Measurements from ENCODE around the gene ABI3BP. TPM values are rescaled to one million over a fixed set of nuclear protein-coding genes. Genes with fewer than 3 reads are reported as not detected.

Gene ABI3BP
- total RNA-seq, 1 donor from 2014 or later: 91.1 TPM

DNA sequence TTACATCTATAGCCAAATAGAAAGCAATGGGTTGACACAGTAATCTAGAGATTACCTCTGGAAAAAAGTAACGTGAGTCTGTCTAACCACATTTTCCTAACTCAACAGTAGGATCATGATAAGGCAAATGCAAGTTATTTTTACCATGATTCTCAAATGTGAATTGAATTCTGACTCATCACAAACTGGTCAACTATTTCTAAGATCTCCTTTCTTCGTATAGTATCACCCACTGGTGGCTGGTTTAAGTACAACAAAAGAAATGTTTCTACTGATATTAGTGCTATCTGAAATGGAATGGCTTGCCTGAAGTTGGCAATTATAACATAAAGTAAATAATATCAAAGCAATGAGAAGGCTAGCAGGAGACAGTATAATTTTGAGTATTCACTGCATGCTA lies 102.2 kb downstream of the ABI3BP start:
- H3K4me1 ChIP-seq: no peaks in the 10 kb centered on the region
- H3K27ac ChIP-seq: no peak overlapping the region
- no peaks in the 10 kb centered on the region for H3K9me3 ChIP-seq
- no peak for DNase-seq (ENCODE audit: extremely low spot score in 2 of 2)
- no peaks in the 10 kb centered on the region for H3K36me3 ChIP-seq
- TF ChIP-seq, protein P1, sequence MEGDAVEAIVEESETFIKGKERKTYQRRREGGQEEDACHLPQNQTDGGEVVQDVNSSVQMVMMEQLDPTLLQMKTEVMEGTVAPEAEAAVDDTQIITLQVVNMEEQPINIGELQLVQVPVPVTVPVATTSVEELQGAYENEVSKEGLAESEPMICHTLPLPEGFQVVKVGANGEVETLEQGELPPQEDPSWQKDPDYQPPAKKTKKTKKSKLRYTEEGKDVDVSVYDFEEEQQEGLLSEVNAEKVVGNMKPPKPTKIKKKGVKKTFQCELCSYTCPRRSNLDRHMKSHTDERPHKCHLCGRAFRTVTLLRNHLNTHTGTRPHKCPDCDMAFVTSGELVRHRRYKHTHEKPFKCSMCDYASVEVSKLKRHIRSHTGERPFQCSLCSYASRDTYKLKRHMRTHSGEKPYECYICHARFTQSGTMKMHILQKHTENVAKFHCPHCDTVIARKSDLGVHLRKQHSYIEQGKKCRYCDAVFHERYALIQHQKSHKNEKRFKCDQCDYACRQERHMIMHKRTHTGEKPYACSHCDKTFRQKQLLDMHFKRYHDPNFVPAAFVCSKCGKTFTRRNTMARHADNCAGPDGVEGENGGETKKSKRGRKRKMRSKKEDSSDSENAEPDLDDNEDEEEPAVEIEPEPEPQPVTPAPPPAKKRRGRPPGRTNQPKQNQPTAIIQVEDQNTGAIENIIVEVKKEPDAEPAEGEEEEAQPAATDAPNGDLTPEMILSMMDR (IDR thresholded peaks at IDR 0.05): no peak
- TF ChIP-seq POLR2AphosphoS5 (IDR thresholded peaks at IDR 0.05; ENCODE audit: insufficient read depth in 1 of 2, low read depth in 1 of 2) (no peak), POLR2A (IDR thresholded peaks at IDR 0.05) (no peak)
- intact Hi-C loops (cut with DNase I): no loop called here
- H3K27me3 ChIP-seq: no peaks in the 10 kb centered on the region
- H3K4me3 ChIP-seq: no peak overlapping the region

DNA sequence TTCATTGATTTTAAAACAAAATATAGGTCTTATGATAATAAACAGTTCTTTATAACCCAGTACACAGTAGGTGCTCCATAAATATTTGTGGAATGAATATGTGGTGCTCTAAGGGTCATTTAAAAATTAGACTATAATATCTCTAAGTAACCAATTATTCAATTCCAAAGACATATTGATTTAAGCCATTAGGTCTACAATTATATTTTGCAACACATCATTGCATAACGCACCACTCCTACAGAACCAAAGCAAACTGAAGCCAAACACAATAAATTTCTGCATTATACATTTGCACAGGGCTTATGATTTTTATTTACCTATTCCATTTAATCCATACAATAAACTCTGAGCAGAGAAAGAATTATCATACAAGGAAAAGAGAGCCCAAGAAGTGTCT lies 104.3 kb downstream of the ABI3BP start:
- Histone ChIP-seq H3K9me3 (no peaks in the 10 kb centered on the region), H3K4me1 (no peaks in the 10 kb centered on the region), H3K27me3 (no peaks in the 10 kb centered on the region), H3K36me3 (no peaks in the 10 kb centered on the region), H3K27ac (no peak overlapping the region), H3K4me3 (no peak overlapping the region)
- DNase-seq (ENCODE audit: extremely low spot score in 2 of 2): no peak
- TF ChIP-seq, protein P1 (IDR thresholded peaks at IDR 0.05): no peak
- TF ChIP-seq POLR2AphosphoS5 (IDR thresholded peaks at IDR 0.05; ENCODE audit: insufficient read depth in 1 of 2, low read depth in 1 of 2) (no peak), POLR2A (IDR thresholded peaks at IDR 0.05) (no peak)
- intact Hi-C loops (cut with DNase I): no loop called here

DNA sequence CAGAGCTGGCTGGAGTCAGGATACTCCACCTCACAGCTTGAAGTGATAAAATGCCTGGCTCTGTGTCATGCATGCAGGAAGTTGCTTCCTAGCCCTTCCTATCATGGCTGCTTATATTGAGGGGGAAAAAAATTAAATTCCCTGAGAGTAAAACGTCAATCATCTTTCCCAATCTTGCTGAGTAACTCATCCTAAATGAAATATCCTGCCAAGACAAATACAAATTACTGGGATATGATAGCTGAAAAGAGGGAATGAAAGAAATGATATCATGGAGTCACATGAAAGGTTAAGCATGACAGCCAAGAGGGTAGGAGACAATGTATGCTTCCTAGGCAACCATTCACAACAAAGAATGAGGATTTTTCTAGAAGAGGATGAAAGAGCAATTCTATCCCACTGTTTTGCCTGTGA lies 110.6 kb downstream of the ABI3BP start:
- DNase-seq (ENCODE audit: extremely low spot score in 2 of 2): no peak
- no peaks in the 10 kb centered on the region for H3K9me3 ChIP-seq
- intact Hi-C loops (cut with DNase I): no loop called here
- H3K4me1 ChIP-seq: peaks cover 19% of the 10 kb centered on the region
- no peak overlapping the region for H3K27ac ChIP-seq
- TF ChIP-seq POLR2AphosphoS5 (IDR thresholded peaks at IDR 0.05; ENCODE audit: insufficient read depth in 1 of 2, low read depth in 1 of 2): no peak
- no peak for TF ChIP-seq POLR2A (IDR thresholded peaks at IDR 0.05)
- no peaks in the 10 kb centered on the region for H3K27me3 ChIP-seq
- H3K36me3 ChIP-seq: no peaks in the 10 kb centered on the region
- no peak overlapping the region for H3K4me3 ChIP-seq

DNA sequence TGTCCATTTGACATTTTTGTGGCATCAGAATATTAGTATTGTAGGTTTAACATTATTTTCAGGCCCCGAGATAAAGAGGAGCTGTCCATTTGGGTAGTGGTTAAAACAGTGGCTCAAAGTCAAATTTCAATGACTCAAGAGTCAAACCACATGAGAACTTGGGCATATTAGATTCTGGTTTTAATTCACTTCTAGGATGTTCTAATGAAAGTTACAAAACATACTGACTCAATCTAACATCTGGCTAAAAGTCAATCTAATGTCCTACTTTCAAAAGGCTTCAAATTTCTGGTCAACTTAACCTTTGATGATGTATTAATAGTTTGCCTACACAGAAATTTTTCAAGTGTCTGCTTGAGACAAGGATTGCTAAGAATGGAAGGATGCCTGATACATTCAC lies 112.4 kb downstream of the ABI3BP start:
- no peaks in the 10 kb centered on the region for H3K9me3 ChIP-seq
- H3K27ac ChIP-seq: no peak overlapping the region
- H3K4me1 ChIP-seq: peaks cover 19% of the 10 kb centered on the region
- no peaks in the 10 kb centered on the region for H3K27me3 ChIP-seq
- no peaks in the 10 kb centered on the region for H3K36me3 ChIP-seq
- no peak for TF ChIP-seq POLR2A (IDR thresholded peaks at IDR 0.05)
- TF ChIP-seq, protein P1 (IDR thresholded peaks at IDR 0.05): no peak
- no peak for TF ChIP-seq POLR2AphosphoS5 (IDR thresholded peaks at IDR 0.05; ENCODE audit: insufficient read depth in 1 of 2, low read depth in 1 of 2)
- intact Hi-C loops (cut with DNase I): no loop called here
- no peak for DNase-seq (ENCODE audit: extremely low spot score in 2 of 2)
- no peak overlapping the region for H3K4me3 ChIP-seq

DNA sequence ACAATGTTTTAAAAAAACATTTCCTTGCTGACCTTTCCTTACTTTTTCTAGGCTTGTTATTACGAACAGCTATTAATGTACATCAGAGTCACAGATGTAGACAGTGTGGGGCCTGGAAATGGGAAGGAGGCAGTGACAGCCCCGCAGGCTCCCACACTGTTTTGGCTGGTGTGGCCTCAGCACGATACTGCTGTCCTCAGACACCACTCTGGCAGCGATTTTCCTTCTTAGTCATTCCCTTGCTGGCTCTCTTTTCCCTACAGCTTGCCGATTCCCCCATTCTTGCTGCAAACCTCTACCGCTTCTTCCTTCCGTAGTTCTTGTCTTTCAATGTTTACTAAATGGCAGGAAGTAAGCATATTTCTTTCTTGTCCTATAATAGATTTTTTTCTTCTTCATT lies 113.1 kb downstream of the ABI3BP start:
- Histone ChIP-seq H3K27me3 (no peaks in the 10 kb centered on the region), H3K4me1 (peaks cover 19% of the 10 kb centered on the region), H3K4me3 (no peak overlapping the region), H3K36me3 (no peaks in the 10 kb centered on the region), H3K9me3 (no peaks in the 10 kb centered on the region), H3K27ac (no peak overlapping the region)
- TF ChIP-seq POLR2A (IDR thresholded peaks at IDR 0.05): no peak
- TF ChIP-seq, protein P1 (IDR thresholded peaks at IDR 0.05): no peak
- no peak for TF ChIP-seq POLR2AphosphoS5 (IDR thresholded peaks at IDR 0.05; ENCODE audit: insufficient read depth in 1 of 2, low read depth in 1 of 2)
- intact Hi-C loops (cut with DNase I): no loop called here
- no peak for DNase-seq (ENCODE audit: extremely low spot score in 2 of 2)

All from vagina (tissue), 2 donors.